ENCODE measurements around the gene RCAN1.

- TF ChIP-seq POLR2A (IDR thresholded peaks at IDR 0.05): no peak
- TF ChIP-seq POLR2AphosphoS5 (IDR thresholded peaks at IDR 0.05): no peak
Measured at GRCh38 chr21:34644825-34645224, 29.9 kb upstream of the RCAN1 start.

Measured in suprapubic skin (tissue), 4 donors.